ENCODE measurements around the gene DRC7.
"Not testable (repeated sequence)": the region's sequence is repeated elsewhere in the genome, so short reads cannot be mapped to it uniquely, and the experiment has no call there.

DRC7 gene

DNA sequence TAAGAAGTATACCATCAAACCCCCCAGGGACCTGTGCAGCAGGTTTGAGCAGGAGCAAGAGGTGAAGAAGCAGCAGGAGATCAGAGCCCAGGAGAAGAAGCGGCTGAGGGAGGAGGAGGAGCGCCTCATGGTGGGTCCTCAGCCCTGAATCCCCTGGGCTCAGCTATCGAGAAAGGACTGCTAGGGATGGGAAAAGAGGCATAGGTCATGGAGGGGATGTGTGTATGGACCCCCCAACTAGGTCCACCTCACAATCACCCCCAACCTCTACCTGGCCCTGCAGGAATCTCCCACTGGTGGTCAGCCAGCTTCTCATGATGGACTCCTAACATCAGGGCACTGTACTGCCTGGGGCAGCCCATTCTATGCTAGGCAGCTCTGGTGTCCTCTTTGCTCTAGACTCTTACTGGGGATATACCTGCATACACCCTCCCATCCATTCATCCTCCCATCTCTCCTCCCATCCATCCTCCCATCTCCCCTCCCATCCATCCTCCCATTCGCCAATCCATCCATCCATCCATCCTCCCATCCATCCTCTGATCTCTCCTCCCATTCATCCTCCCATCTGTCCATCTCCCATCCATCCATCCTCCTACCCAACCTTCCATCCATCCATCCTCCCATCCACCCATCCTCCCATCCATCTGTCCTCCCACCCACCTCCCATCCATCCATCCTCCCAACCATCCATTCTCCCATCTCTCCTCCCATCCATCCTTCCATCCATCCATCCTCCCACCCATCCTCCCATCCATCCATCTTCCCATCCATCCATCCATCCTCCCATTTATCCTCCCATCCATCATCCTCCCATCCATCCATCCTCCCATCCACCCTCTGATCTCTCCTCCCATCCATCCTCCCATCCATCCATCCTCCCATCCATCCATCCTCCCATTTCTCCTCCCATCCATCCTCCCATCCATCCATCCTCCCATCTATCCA lies 10.6 kb downstream of the DRC7 start:
- Histone ChIP-seq H3K27ac (no peak overlapping the region), H3K4me3 (no peak overlapping the region)

DNA sequence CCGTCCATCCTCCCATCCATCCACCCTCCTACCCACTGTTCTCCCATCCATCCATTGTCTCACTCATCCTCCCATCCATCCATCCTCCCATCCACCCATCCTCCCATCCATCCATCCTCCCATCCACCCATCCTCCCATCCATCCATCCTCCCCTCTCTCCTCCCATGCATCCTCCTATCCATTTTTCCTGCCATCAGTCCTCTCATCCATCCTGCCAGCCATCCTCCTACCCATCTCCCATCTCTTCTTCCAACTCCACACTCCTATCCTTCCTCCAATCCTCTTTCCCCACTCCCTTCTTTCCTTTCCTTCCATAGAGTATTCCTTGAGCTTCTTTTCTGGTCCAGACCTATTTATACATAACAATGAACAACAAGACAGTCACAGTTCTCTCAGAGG lies 12.1 kb downstream of the DRC7 start:
- H3K27ac ChIP-seq = no peak overlapping the region
- H3K4me3 ChIP-seq = no peak overlapping the region

- no peak overlapping the region for H3K4me3 ChIP-seq
These were observed 12.7 kb downstream of the DRC7 start for GRCh38 chr16:57707331-57707730.

GRCh38 chr16:57708168-57708567 lies 13.6 kb downstream of the DRC7 start:
- Histone ChIP-seq H3K4me3 (no peak overlapping the region), H3K27ac (no peak overlapping the region)

More at GRCh38 chr16:57707331-57707730, 12.7 kb downstream of the DRC7 start:
- no peak overlapping the region for H3K27ac ChIP-seq

GRCh38 chr16:57709663-57710062 lies 15.1 kb downstream of the DRC7 start:
- H3K4me3 ChIP-seq = no peak overlapping the region
- H3K27ac ChIP-seq = no peak overlapping the region

DNA sequence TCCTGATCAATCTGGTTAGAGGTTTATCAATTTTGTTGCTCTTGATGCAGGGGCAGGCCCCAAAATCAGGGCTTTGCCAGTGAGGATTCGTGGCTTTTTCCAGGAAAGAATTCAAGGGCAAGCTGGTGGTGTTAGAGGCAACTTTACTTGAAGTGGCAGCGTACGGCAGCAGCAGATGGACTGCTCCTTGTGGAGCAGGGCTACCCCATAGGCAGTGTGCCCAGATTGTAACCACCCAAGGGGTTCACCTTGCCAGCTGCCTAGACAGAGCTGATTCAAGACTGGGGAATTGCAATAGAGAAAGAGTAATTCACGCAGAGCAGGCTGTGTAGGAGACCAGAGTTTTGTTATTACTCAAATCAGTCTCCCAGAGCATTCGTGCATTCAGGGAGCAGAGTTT lies 16.7 kb downstream of the DRC7 start:
- Histone ChIP-seq H3K27ac (no peak overlapping the region), H3K4me3 (no peak overlapping the region)

DNA sequence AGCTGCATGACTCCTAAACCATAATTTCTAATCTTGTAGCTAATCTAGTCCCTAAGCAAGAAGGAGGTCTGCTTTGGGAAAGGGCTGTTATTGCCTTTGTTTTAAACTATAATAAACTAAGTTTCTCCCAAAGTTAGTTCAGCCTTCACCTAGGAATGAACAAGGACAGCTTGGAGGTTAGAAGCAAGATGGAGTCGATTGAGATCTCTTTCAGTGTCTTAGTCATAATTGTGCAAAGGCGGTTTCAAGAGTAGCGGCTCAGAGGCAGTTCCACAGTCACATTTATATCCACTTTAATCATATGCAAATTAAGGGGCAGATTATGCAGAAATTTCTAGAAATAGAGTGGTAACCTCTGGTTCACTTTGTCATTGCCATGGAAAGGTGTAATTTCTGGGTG lies 17.4 kb downstream of the DRC7 start:
- H3K27ac ChIP-seq = no peak overlapping the region
- H3K4me3 ChIP-seq = no peak overlapping the region

DNA sequence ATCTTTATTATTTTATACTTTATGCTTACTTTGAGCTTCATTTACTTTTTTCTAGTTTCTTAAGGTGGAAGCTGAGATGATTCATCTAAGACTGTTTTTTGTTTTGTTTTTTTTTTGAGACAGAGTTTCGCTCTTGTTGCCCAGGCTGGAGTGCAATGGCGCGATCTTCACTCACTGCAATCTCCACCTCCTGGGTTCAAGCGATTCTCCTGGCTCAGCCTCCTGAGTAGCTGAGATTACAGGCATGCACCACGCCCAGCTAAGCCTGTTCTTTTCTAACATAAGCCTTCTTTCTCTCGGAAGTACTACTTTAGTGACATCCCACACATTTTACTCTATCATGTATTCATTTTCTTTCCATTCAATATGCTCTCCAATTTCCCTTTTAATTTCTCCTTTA lies 18.0 kb downstream of the DRC7 start:
- H3K4me3 ChIP-seq, H3K27ac ChIP-seq: not testable (repeated sequence)

- H3K4me3 ChIP-seq = no peak overlapping the region
- no peak overlapping the region for H3K27ac ChIP-seq
These were observed 19.0 kb downstream of the DRC7 start for GRCh38 chr16:57713596-57713995.

DNA sequence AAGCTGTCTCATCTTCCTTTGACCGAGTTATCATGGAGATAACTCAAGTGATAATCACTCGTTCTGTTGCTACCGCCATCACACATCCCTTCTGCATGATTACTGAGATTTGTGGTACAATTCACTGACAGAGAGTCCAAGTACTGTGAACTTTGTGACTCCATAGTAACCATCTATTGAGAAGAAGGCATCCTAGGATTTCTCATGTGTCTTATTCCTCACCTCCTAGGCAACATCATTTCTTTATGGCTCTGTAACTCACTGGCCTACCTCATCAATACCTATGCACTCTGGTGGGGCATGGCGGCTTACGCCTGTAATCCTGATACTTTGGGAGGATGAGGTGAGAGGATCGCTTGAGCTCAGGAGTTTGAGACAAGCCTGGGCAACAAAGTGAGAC lies 19.4 kb downstream of the DRC7 start:
- H3K27ac ChIP-seq = no peak overlapping the region

DNA sequence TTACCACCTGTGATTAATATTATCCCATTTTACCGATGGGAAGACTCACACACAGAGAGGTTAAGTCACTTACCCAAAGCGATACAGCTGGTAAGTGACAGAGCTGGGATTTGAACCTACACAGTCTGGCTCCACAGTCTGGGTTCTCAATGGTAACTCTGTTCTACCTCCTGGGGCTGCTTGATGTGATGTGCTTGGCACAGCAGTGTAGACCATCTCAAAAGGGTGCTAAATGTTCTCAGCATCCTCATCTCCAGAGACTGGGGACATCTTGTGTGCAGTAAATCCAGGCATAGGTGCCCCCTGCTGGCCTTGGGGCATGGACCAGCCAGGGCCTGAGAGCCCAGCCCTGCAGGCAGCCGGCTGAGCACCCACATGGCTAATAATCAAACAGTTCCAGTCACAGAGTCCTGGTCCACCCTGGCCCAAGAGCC lies 25.6 kb downstream of the DRC7 start:
- H3K27ac ChIP-seq = no peak overlapping the region
- no peak overlapping the region for H3K4me3 ChIP-seq

More for the DNA sequence above, 19.4 kb downstream of the DRC7 start:
- no peak overlapping the region for H3K4me3 ChIP-seq

DNA sequence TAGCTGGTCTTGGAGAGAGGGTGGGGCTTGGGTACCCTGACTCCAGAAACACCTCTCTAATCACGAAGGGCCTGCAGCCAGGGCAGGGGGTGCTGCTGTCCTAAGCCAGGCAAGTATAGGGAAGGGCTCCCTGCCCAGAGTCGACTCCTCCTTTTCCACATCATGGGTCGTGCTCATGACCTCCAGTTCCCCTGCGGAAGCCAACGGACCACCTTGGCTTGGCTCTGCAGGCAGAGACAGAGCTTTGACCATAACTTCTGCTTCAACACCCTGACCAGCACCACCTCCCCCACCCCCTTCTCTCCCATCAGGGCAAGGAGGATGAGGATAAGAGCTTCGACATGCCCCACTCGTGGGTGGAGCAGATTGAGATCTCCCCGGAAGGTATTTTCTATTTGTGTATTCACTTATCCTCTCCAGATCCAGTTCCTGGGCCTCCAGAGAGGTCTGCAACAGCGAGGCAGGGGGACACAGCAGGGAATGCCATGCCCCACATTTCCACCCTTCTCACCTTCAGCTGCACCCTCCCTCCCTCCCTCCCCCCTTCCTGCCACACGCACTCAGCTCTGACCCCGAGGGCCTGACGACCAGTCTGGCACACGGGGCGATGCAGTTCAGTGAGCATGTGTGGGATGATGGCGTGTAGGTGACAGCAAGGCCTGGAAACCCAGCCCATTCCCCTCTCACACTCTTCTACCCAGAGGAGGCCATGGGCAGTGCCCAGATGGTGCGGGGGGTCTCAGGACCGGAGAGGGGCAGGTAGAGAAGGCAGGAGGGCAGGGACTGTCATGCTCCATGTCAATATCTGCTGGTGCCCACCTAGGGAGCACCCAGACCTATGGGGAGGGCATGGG lies 27.0 kb downstream of the DRC7 start:
- Histone ChIP-seq H3K27ac (no peak overlapping the region), H3K4me3 (no peak overlapping the region)

DNA sequence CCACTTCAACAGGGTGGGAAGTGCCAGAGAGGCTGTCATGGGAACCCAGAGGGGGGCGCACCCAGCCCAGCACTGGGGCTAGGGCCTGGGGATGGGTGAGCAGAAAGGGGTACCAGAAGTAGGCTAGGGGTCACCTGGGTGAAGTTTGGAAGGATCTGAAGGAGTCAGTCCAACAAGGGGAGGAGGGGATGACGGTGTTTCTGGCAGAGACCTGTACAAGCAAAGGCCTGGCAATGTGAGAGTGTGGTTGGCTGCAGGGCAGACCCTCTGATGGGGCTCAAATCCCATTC lies 27.5 kb downstream of the DRC7 start:
- no peak overlapping the region for H3K4me3 ChIP-seq
- no peak overlapping the region for H3K27ac ChIP-seq

DNA sequence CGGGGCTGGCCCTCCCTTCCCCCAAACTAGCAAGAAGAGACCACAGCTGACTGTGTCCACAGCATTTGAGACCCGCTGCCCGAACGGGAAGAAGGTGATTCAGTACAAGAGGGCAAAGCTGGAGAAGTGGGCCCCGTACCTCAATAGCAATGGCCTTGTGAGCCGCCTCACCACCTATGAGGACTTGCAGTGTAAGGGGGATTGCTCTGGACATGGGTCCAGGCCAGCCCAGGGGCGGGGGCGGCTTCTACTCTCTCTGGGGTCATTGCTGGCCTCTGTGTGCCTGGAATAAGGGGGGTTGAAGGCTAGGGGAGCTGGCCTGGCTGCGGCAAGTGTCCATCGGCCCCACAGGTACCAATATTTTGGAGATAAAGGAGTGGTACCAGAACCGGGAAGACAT lies 28.0 kb downstream of the DRC7 start:
- Histone ChIP-seq H3K4me3 (no peak overlapping the region), H3K27ac (no peak overlapping the region)

DNA sequence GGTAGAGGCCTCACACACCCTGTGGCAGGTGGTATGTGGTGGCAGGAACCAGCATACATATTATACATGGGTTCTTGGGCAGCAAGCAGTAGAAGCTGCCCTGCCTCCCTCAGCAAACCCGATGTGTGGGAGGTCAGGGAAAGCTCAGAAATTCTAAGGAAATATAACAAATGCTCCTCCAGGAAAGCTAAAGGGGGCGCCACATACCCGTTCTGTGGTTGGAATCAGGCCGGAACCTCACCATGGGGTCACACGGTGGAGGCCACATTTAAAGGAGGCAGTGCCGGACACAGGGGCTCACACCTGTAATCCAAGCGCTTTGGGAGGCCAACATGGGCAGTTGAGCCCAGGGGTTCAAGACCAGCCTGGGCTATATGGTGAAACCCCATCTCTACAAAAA lies 28.6 kb downstream of the DRC7 start:
- Histone ChIP-seq H3K27ac (no peak overlapping the region), H3K4me3 (no peak overlapping the region)

DNA sequence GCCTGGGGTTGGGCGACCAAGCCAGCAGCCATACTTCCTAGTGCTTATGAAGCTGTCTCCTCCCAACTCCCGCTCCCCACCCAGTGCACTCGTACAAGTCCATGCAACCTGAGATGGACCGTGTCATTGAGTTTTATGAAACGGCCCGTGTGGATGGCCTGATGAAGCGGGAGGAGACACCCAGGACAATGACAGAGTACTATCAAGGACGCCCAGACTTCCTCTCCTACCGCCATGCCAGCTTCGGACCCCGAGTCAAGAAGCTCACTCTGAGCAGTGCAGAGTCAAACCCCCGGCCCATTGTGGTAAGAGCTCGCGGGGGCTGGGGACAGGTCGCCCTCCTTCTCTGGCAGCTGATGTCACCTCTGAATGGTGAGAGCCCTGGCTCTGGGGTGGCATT lies 29.9 kb downstream of the DRC7 start:
- Histone ChIP-seq H3K4me3 (no peak overlapping the region), H3K27ac (no peak overlapping the region)

GRCh38 chr16:57725151-57725550 lies 30.5 kb downstream of the DRC7 start:
- no peak overlapping the region for H3K27ac ChIP-seq

DNA sequence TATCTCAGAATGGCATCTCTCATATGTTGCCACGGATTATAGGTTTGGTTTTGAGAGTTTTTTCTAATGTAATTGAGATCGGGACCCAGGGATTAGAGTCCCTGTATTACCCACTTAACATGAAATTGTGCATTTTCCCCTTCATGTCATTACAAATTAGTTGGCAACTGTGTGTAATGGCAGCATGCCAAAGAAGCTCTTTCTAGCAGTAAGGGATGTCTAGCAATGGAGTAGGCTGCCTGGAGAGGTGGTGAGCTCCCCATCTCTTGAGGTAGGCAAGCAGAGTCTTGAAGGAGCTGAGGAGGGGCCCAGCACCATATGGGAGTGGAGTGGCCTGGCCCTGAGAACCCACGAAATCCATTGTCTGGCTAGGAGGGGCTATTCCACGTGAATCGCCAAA lies 30.9 kb downstream of the DRC7 start:
- Histone ChIP-seq H3K27ac (no peak overlapping the region), H3K4me3 (no peak overlapping the region)

More at GRCh38 chr16:57725151-57725550, 30.5 kb downstream of the DRC7 start:
- H3K4me3 ChIP-seq = no peak overlapping the region

DNA sequence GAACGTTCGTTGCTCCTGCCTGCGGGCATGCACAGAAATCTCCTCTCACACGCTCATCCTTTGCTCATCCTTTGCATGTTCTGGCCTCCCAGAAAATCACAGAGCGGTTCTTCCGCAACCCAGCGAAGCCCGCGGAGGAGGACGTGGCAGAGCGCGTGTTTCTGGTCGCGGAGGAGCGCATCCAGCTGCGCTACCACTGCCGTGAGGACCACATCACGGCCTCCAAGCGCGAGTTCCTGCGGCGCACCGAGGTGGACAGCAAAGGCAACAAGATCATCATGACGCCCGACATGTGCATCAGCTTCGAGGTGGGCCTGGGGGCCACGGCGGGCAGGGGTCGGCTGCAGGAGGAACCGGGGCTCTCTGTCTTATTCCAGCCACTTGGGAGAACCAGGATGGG lies 31.4 kb downstream of the DRC7 start:
- H3K4me3 ChIP-seq = no peak overlapping the region

DNA sequence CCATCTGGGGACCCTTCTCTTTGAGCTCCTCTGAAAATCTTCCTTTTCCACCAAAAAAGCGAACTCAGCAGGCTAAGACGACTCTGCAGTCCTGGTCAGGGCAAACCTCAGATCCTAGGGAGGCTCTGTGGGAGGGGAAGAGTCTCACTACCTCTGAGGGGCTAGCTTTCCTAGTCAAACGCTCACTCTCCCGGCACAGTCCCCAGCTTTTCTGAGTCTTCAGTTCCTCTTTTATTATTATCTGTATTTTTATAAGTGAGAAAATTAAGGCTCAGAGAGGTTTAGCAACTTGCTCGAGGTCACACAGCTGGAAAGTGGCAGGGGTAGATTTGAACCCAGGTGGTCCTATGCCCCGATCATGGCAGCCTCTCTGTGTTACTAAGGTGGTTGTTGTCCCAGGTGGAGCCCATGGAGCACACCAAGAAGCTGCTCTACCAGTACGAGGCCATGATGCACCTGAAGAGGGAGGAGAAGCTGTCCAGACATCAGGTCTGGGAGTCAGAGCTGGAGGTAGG lies 31.9 kb downstream of the DRC7 start:
- Histone ChIP-seq H3K27ac (no peak overlapping the region), H3K4me3 (no peak overlapping the region)

More for the DNA sequence above, 31.4 kb downstream of the DRC7 start:
- no peak overlapping the region for H3K27ac ChIP-seq

DNA sequence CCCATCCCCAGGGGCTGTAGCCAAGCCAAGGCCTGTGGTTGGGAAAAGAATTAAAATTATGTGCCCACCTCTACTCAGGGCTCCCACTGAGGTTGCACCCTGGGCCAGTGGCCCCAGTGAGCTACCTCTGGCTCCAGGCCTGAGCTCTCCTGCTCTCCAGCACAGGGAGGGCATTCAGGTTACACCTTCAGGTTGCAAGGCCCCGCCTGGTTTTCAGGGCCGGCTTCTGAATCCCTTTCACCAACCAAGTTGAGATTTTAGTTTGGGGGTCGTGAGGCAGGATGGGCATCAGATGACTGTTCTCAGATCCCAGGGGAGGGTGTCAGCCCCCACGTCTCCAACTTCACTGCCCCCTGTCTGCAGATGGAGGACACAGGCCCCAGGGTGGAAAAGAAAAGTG lies 33.0 kb downstream of the DRC7 start:
- Histone ChIP-seq H3K4me3 (no peak overlapping the region), H3K27ac (no peak overlapping the region)

Data from skin epidermis (tissue), 12 donors.